GM23338 (cell line): ENCODE data around the gene CIAO2A.

ENCODE experiments used
- CREB1 ChIP-seq: fragments of 250-450 bp; sonication (Bioruptor Pico); IDR thresholded peaks from 2 replicates; pipeline ENCODE4 v1.5.0; 2020; ENCODE audit warnings: low read depth, mild to moderate bottlenecking, moderate library complexity
- CTCF ChIP-seq, 2 experiments: fragments of 200-600 bp in 1 of 2; sonication (generic) in 1 of 2; conservative IDR thresholded peaks; 2 replicates each; pipeline versions ENCODE4 v1.5.1 to v1.6.1; 2016 to 2017; ENCODE audit warnings: antibody characterized with exemption in 2 of 2, low read depth in 2 of 2, mild to moderate bottlenecking in 2 of 2, moderate library complexity in 1 of 2
- ETS1 ChIP-seq: IDR thresholded peaks from 2 replicates; pipeline ENCODE4 v1.6.1; 2016; ENCODE audit warnings: antibody characterized with exemption
- EZH2 ChIP-seq: fragments of 200-600 bp; sonication (generic); IDR thresholded peaks from one replicate; pipeline ENCODE4 v1.8.0; 2017; ENCODE audit warnings: antibody characterized with exemption, mild to moderate bottlenecking, low read depth; ENCODE audit not compliant: unreplicated experiment
- EZH2phosphoT487 ChIP-seq: fragments of 200-600 bp; sonication (generic); IDR thresholded peaks from one replicate; pipeline ENCODE4 v1.8.1; 2018; ENCODE audit warnings: antibody characterized with exemption; ENCODE audit not compliant: unreplicated experiment
- POLR2AphosphoS5 ChIP-seq: IDR thresholded peaks from 2 replicates; pipeline ENCODE4 v1.6.1; 2016; ENCODE audit warnings: antibody characterized with exemption, low read depth
- REST ChIP-seq: IDR thresholded peaks from one replicate; pipeline ENCODE4 v1.6.1; 2018; ENCODE audit warnings: antibody characterized with exemption; ENCODE audit not compliant: unreplicated experiment
- STAT1 ChIP-seq: IDR thresholded peaks from one replicate; pipeline ENCODE4 v1.6.1; 2016; ENCODE audit warnings: antibody characterized with exemption; ENCODE audit not compliant: unreplicated experiment
- ZNF331 ChIP-seq: fragments of 250-450 bp; sonication (Bioruptor Pico); IDR thresholded peaks from 2 replicates; pipeline ENCODE4 v1.5.0; 2020; ENCODE audit warnings: low read depth, mild to moderate bottlenecking, moderate library complexity

GRCh38 chr15:64052925-64053491 lies 40.6 kb downstream of the CIAO2A start:
- TF ChIP-seq CTCF (conservative IDR thresholded peaks at IDR 0.05; ENCODE audit: low read depth in 2 of 2) (no peak), EZH2phosphoT487 (no peak), POLR2AphosphoS5 (no peak), EZH2 (no peak), REST (no peak), CREB1 (no peak), STAT1 (no peak), ZNF331 (CRISPR knock-in tag) (no peak), ETS1 (no peak)
